ENCODE results near the gene DRGX.

The DRGX gene

DNA sequence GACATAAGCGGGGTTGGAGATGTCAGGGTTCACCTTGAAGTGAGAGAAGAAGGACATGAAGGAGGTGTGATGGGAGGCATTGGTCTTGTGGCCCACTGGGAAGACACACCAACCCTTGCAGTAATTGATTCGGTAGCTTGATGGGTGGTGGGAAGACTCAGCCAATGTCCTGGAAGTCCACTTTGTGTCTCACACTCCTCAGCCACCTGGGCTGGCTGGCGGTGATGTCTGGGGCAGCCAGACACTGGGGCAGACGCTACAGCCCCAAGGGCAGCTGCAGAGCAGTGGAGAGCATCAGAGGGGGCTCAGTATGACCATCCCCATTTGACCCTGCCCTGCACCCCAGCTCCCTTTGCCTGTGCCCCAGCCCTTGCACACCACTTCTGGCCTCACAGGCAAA, 16.7 kb upstream of the DRGX start:
- Histone ChIP-seq H3K4me3 (replicated peaks; ENCODE audit: low read depth, low read length) (no peak overlapping the region), H3K27me3 (replicated peaks; ENCODE audit: control insufficient read depth, insufficient read depth, low read length) (peaks cover 1% of the 10 kb centered on the region; the same call in 1 of the 2 replicates), H3K36me3 (ENCODE audit: control insufficient read depth, insufficient read depth, low read length) (no peaks in the 10 kb centered on the region)
- DNase-seq (ENCODE audit: extremely low read depth, insufficient read length) = no peak
- TF ChIP-seq, protein P1, sequence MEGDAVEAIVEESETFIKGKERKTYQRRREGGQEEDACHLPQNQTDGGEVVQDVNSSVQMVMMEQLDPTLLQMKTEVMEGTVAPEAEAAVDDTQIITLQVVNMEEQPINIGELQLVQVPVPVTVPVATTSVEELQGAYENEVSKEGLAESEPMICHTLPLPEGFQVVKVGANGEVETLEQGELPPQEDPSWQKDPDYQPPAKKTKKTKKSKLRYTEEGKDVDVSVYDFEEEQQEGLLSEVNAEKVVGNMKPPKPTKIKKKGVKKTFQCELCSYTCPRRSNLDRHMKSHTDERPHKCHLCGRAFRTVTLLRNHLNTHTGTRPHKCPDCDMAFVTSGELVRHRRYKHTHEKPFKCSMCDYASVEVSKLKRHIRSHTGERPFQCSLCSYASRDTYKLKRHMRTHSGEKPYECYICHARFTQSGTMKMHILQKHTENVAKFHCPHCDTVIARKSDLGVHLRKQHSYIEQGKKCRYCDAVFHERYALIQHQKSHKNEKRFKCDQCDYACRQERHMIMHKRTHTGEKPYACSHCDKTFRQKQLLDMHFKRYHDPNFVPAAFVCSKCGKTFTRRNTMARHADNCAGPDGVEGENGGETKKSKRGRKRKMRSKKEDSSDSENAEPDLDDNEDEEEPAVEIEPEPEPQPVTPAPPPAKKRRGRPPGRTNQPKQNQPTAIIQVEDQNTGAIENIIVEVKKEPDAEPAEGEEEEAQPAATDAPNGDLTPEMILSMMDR (IDR thresholded peaks at IDR 0.05; ENCODE audit: insufficient read depth, low read length, poor library complexity, severe bottlenecking) = no peak

DNA sequence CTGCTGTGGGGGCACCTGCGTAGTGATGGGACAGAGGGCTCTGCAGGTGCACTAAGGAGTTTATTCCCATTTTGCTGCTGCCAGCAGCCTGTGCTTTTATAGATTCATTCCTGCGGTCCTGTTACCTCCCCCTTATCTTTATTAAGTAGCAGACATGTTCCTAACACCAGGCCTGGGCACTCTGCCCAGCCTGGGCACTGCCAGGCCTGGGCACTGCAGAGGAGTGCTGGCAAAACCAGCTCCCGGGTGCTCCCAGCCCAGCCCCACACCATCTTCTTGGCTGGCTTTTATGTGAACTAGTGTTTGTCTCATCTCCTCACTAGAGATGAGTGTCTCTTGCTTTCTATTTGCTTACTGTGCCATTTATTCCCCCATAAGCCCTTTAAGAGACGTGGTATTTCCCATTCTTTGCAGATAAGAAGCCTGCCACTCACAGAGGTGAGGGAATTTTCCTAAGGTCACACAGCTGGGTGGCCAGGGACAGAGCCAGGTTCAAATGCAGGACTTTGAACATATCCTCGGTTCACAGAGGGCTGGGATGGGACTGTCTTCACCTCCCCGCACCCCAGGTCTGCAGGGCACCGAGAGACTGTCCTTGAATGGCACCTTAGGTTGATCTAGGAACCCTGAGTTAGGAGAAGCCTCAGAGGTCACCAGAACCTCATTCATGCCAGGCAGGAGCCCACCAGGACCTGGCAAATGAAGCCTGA, 14.6 kb upstream of the DRGX start:
- TF ChIP-seq, protein P1 (IDR thresholded peaks at IDR 0.05; ENCODE audit: insufficient read depth, low read length, poor library complexity, severe bottlenecking) = no peak
- Histone ChIP-seq H3K36me3 (ENCODE audit: control insufficient read depth, insufficient read depth, low read length) (no peaks in the 10 kb centered on the region), H3K4me3 (replicated peaks; ENCODE audit: low read depth, low read length) (no peak overlapping the region), H3K27me3 (replicated peaks; ENCODE audit: control insufficient read depth, insufficient read depth, low read length) (peaks cover 1% of the 10 kb centered on the region; the same call in 1 of the 2 replicates)
- no peak for DNase-seq (ENCODE audit: extremely low read depth, insufficient read length)

DNA sequence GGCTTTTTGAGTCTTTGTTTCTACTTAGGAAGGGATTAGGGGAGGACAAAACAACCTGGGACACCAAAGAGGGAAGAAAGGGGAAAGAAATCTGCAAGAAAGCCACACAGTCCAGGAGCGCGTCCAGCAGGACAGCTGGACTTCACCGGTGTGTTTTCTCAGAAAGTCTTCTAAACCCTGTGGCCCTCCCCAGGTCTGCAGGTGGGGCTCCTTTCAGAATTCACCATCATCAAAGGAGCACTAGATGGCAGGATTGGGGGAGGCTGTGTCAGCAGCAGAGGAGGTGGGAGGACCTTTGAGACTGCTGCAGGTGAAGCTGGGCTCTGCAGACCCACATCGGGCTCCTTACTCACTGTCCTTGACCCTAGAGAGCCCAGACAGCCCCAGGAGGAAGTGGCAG, 13.9 kb upstream of the DRGX start:
- H3K4me3 ChIP-seq (replicated peaks; ENCODE audit: low read depth, low read length) = no peak overlapping the region
- TF ChIP-seq, protein P1 (IDR thresholded peaks at IDR 0.05; ENCODE audit: insufficient read depth, low read length, poor library complexity, severe bottlenecking) = no peak
- DNase-seq (ENCODE audit: extremely low read depth, insufficient read length) = no peak
- H3K27me3 ChIP-seq (replicated peaks; ENCODE audit: control insufficient read depth, insufficient read depth, low read length) = peaks cover 1% of the 10 kb centered on the region; the same call in 1 of the 2 replicates
- no peaks in the 10 kb centered on the region for H3K36me3 ChIP-seq (ENCODE audit: control insufficient read depth, insufficient read depth, low read length)

DNA sequence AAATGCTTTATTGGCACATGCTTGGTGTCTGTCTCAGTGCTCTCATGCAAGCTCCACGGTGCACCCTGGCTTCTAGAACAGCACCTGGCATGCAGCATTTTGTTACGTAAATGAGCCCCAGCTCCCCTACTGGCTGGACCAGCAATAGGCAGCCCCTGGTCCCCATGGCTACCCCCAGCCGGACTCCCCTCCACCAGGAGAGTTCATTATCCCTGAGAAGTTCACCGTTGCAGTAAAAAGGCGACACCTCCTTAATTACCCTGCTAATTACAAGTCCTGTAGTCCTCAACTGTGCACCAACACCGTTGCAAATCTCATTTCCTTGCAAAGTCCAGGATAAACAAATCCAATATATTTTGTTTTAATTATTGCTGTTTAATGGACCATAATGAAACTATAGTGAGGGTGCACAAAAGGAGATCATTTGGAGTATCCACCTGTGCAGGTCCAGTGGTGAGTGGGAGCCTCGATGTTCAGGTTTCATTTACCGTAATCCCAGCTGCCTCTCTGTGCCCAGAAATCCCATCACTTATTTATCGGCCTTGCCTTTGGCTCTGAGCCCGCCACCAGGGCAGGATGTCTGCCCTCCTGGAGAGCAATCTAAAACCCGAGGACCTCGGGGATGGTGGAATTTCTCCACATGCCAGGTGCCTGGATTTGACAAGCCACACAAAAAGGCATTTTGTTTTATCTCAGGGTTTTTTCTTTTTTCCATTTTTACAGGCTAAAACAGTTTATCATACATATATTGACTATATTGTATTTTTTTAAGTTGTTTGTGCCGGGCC, 12.8 kb upstream of the DRGX start:
- no peak for DNase-seq (ENCODE audit: extremely low read depth, insufficient read length)
- H3K4me3 ChIP-seq (replicated peaks; ENCODE audit: low read depth, low read length) = no peak overlapping the region
- TF ChIP-seq, protein P1 (IDR thresholded peaks at IDR 0.05; ENCODE audit: insufficient read depth, low read length, poor library complexity, severe bottlenecking) = peak; percentile 56
- no peaks in the 10 kb centered on the region for H3K36me3 ChIP-seq (ENCODE audit: control insufficient read depth, insufficient read depth, low read length)
- peaks cover 1% of the 10 kb centered on the region; the same call in 1 of the 2 replicates for H3K27me3 ChIP-seq (replicated peaks; ENCODE audit: control insufficient read depth, insufficient read depth, low read length)

DNA sequence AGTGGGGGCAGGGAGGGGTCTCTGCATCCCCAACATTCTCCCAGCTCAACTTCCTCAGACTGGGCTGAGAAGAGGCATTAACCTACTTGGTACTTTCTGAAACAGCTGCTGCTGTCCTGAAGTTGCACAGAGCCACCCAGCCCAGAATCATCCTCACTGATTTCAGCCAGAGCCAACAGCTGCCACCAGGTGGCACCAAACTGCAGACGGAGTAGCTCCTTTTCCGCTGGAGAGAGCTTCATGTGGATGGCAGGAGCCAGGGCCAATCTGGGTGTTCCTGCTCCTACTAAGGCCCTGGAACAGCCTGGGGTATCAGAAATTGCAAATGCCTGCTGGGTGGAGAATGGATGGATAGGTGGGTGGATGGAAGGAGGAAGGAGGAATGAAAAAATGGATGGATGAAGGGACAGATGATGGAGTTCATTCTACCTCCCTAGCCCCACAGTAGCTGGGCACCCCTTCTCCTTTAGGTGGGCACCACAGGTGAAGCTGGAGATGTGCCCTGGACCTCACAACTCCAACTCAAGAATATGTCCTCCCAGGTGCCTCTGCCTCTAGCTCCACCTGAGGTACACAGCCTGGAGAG, 11.8 kb upstream of the DRGX start:
- H3K36me3 ChIP-seq (ENCODE audit: control insufficient read depth, insufficient read depth, low read length) = no peaks in the 10 kb centered on the region
- H3K4me3 ChIP-seq (replicated peaks; ENCODE audit: low read depth, low read length) = no peak overlapping the region
- TF ChIP-seq, protein P1 (IDR thresholded peaks at IDR 0.05; ENCODE audit: insufficient read depth, low read length, poor library complexity, severe bottlenecking) = peak; percentile 95
- peaks cover 1% of the 10 kb centered on the region; the same call in 1 of the 2 replicates for H3K27me3 ChIP-seq (replicated peaks; ENCODE audit: control insufficient read depth, insufficient read depth, low read length)
- no peak for DNase-seq (ENCODE audit: extremely low read depth, insufficient read length)
